ENCODE data around the gene FBXO36. TPM values are rescaled to one million over a fixed set of nuclear protein-coding genes. Genes with fewer than 3 reads are reported as not detected.

Gene FBXO36
- total RNA-seq, 1 donor from 2014 or later, result 3.6 TPM

DNA sequence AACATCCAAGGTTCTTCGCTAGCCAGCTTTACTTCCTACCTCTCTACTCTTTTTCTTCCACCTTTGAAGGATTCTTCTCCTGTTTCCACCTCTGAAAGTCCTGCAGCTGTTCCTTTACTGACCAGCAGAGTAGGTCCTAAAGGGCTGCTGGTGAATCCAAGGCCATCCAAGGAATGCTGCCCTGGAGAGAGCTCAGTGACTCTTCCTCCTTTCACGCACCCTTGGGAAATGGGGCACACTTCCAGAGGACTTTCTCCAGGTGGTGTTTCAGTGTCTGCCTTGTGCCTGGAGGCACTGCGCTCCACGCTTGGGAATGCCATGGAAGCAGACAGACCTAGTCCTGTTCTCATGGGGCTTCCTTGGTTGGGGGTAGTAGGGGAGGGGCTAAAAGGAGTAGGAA, 101.0 kb downstream of the FBXO36 start:
- Mint-ChIP-seq H3K4me3 (ENCODE audit: unreplicated experiment) (no peak overlapping the region), H3K27me3 (ENCODE audit: unreplicated experiment) (peaks cover 7% of the 10 kb centered on the region), H3K36me3 (ENCODE audit: low read depth, unreplicated experiment) (no peaks in the 10 kb centered on the region), H3K4me1 (ENCODE audit: unreplicated experiment) (no peaks in the 10 kb centered on the region), H3K9me3 (ENCODE audit: unreplicated experiment) (no peaks in the 10 kb centered on the region), H3K27ac (ENCODE audit: unreplicated experiment) (no peak overlapping the region)
- TF ChIP-seq, protein P1, sequence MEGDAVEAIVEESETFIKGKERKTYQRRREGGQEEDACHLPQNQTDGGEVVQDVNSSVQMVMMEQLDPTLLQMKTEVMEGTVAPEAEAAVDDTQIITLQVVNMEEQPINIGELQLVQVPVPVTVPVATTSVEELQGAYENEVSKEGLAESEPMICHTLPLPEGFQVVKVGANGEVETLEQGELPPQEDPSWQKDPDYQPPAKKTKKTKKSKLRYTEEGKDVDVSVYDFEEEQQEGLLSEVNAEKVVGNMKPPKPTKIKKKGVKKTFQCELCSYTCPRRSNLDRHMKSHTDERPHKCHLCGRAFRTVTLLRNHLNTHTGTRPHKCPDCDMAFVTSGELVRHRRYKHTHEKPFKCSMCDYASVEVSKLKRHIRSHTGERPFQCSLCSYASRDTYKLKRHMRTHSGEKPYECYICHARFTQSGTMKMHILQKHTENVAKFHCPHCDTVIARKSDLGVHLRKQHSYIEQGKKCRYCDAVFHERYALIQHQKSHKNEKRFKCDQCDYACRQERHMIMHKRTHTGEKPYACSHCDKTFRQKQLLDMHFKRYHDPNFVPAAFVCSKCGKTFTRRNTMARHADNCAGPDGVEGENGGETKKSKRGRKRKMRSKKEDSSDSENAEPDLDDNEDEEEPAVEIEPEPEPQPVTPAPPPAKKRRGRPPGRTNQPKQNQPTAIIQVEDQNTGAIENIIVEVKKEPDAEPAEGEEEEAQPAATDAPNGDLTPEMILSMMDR (IDR thresholded peaks at IDR 0.05; ENCODE audit: unreplicated experiment), result no peak
- no peak for DNase-seq (ENCODE audit: low spot score)

- Mint-ChIP-seq H3K27me3 (ENCODE audit: unreplicated experiment) (peaks cover 4% of the 10 kb centered on the region), H3K36me3 (ENCODE audit: low read depth, unreplicated experiment) (no peaks in the 10 kb centered on the region), H3K27ac (ENCODE audit: unreplicated experiment) (no peak overlapping the region), H3K4me3 (ENCODE audit: unreplicated experiment) (no peak overlapping the region), H3K9me3 (ENCODE audit: unreplicated experiment) (no peaks in the 10 kb centered on the region), H3K4me1 (ENCODE audit: unreplicated experiment) (no peaks in the 10 kb centered on the region)
- TF ChIP-seq, protein P1 (IDR thresholded peaks at IDR 0.05; ENCODE audit: unreplicated experiment), result no peak
- no peak for DNase-seq (ENCODE audit: low spot score)
These were observed 119.9 kb downstream of the FBXO36 start for GRCh38 chr2:230042195-230042594.

DNA sequence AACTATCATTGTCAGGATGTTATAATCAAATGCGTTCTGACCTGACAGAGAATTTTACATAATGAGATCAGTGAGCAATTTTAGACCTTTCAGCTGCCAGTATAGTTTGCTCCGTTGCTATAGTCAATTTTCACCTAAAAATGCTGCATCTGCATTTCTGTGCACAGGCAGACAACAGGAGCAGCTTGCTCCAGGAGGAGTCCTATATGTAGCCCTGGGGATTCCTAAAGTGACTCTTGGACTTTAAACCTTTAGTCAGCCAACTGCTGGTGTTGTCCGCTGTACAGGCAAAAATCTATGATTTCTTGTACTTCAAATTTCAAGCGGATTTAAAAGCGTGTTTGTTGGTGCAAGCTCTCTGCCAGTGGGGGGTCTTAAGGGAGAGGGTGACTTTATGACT, 120.7 kb downstream of the FBXO36 start:
- TF ChIP-seq, protein P1 (IDR thresholded peaks at IDR 0.05; ENCODE audit: unreplicated experiment), result no peak
- Mint-ChIP-seq H3K4me1 (ENCODE audit: unreplicated experiment) (no peaks in the 10 kb centered on the region), H3K27me3 (ENCODE audit: unreplicated experiment) (peaks cover 4% of the 10 kb centered on the region), H3K4me3 (ENCODE audit: unreplicated experiment) (no peak overlapping the region), H3K36me3 (ENCODE audit: low read depth, unreplicated experiment) (no peaks in the 10 kb centered on the region), H3K9me3 (ENCODE audit: unreplicated experiment) (no peaks in the 10 kb centered on the region), H3K27ac (ENCODE audit: unreplicated experiment) (no peak overlapping the region)
- DNase-seq (ENCODE audit: low spot score), result no peak

- Mint-ChIP-seq H3K9me3 (ENCODE audit: unreplicated experiment) (no peaks in the 10 kb centered on the region), H3K36me3 (ENCODE audit: low read depth, unreplicated experiment) (no peaks in the 10 kb centered on the region), H3K27me3 (ENCODE audit: unreplicated experiment) (peaks cover 4% of the 10 kb centered on the region), H3K4me3 (ENCODE audit: unreplicated experiment) (no peak overlapping the region), H3K27ac (ENCODE audit: unreplicated experiment) (no peak overlapping the region), H3K4me1 (ENCODE audit: unreplicated experiment) (no peaks in the 10 kb centered on the region)
- TF ChIP-seq, protein P1 (IDR thresholded peaks at IDR 0.05; ENCODE audit: unreplicated experiment), result no peak
- no peak for DNase-seq (ENCODE audit: low spot score)
These were observed 121.2 kb downstream of the FBXO36 start for GRCh38 chr2:230043461-230043860.

- Mint-ChIP-seq H3K4me3 (ENCODE audit: unreplicated experiment) (no peak overlapping the region), H3K9me3 (ENCODE audit: unreplicated experiment) (no peaks in the 10 kb centered on the region), H3K27me3 (ENCODE audit: unreplicated experiment) (peaks cover 4% of the 10 kb centered on the region), H3K27ac (ENCODE audit: unreplicated experiment) (no peak overlapping the region), H3K4me1 (ENCODE audit: unreplicated experiment) (no peaks in the 10 kb centered on the region), H3K36me3 (ENCODE audit: low read depth, unreplicated experiment) (no peaks in the 10 kb centered on the region)
- TF ChIP-seq, protein P1 (IDR thresholded peaks at IDR 0.05; ENCODE audit: unreplicated experiment), result no peak
- no peak for DNase-seq (ENCODE audit: low spot score)
These were observed 124.2 kb downstream of the FBXO36 start for GRCh38 chr2:230046491-230046890.
